Endothelial cell of umbilical vein (primary cell): ENCODE measurements around the gene CFAP20DC. TPM values are rescaled to one million over a fixed set of nuclear protein-coding genes. Genes with fewer than 3 reads are reported as not detected.

Source experiments
- BruUV-seq: library from RNA; stranded (reverse); fragments of 400-500 nt; replicated peaks from 2 replicates; lab custom pipeline; 2021; lab: Mats Ljungman, UMichigan
- CTCF ChIA-PET: fragments of 300-600, 350-600 bp; sonication (Branson Sonifier 250); formaldehyde crosslinking; loops from one replicate; lab custom pipeline; 2021; ENCODE audit warnings: antibody characterized with exemption, inconsistent platforms; lab: Charles Lee
- POLR2A ChIA-PET: fragments of 300-600, 350-600 bp; sonication (Branson Sonifier 250); formaldehyde crosslinking; loops from one replicate; lab custom pipeline; 2021; ENCODE audit warnings: antibody characterized with exemption, inconsistent platforms; lab: Charles Lee
- DNase-seq: peaks from one replicate; pipeline ENCODE4 v3.0.0-alpha.2; 2011; ENCODE audit warnings: low read depth, low spot score
- FAIRE-seq: peaks from 2 replicates; lab custom pipeline; 2011; peaks lifted over from hg19 to GRCh38; lab: Jason Lieb, UNC
- H2AFZ ChIP-seq: 2 replicates; pipeline ENCODE4 v1.6.0; 2012; ENCODE audit warnings: low read depth, low read length, control low read depth, inconsistent platforms
- H3K27ac ChIP-seq: 2 replicates; pipeline ENCODE4 v1.5.1; 2011; ENCODE audit warnings: low read depth, mild to moderate bottlenecking, control low read depth, low read length, moderate library complexity; ENCODE audit not compliant: insufficient read depth
- H3K27me3 ChIP-seq, 2 experiments: 2 replicates each; pipeline versions ENCODE4 v1.6.0 to v1.6.1; 2011; ENCODE audit warnings: low read length in 2 of 2, mixed read lengths in 1 of 2; ENCODE audit not compliant: control insufficient read depth in 2 of 2, insufficient read depth in 2 of 2
- H3K36me3 ChIP-seq, 2 experiments: 2 replicates in 1 of 2; 3 replicates in 1 of 2; pipeline ENCODE4 v1.5.1; 2011; ENCODE audit warnings: low read length in 2 of 2, mild to moderate bottlenecking in 1 of 2, moderate library complexity in 1 of 2; ENCODE audit not compliant: control insufficient read depth in 2 of 2, insufficient read depth in 2 of 2; ENCODE audit errors: extremely low read depth in 1 of 2
- H3K4me1 ChIP-seq: 3 replicates; pipeline ENCODE4 v1.5.1; 2011; ENCODE audit warnings: mild to moderate bottlenecking, low read length; ENCODE audit not compliant: control insufficient read depth, insufficient read depth; ENCODE audit errors: extremely low read depth
- H3K4me2 ChIP-seq: 2 replicates; pipeline ENCODE4 v1.6.1; 2011; ENCODE audit warnings: low read length, control low read depth, mixed read lengths; ENCODE audit not compliant: insufficient read depth
- H3K4me3 ChIP-seq, 3 experiments: fragments of 200-600 bp in 1 of 3; sonication (generic), shearing (Covaris generic) in 1 of 3; replicated peaks in 1 of 3; 2 replicates each; pipeline ENCODE4 v1.5.1; 2011 to 2016; ENCODE audit warnings: control low read depth in 3 of 3, low read length in 3 of 3, mild to moderate bottlenecking in 2 of 3, inconsistent platforms in 1 of 3, low read depth in 1 of 3, moderate library complexity in 1 of 3; ENCODE audit not compliant: insufficient read depth in 1 of 3
- H3K79me2 ChIP-seq: 2 replicates; pipeline ENCODE4 v1.6.0; 2012; ENCODE audit warnings: low read length, inconsistent platforms; ENCODE audit not compliant: control insufficient read depth, insufficient read depth
- H3K9ac ChIP-seq: replicated peaks from 2 replicates; pipeline ENCODE3; 2011; ENCODE audit warnings: low read length, control low read depth; ENCODE audit not compliant: insufficient read depth; ENCODE audit errors: extremely low read depth
- H3K9me1 ChIP-seq: replicated peaks from 3 replicates; pipeline ENCODE4 v1.6.0; 2011; ENCODE audit warnings: mild to moderate bottlenecking, low read length; ENCODE audit not compliant: control insufficient read depth, insufficient read depth; ENCODE audit errors: extremely low read depth
- H3K9me3 ChIP-seq: replicated peaks from 2 replicates; pipeline ENCODE4 v1.5.1; 2012; ENCODE audit warnings: low read length, inconsistent platforms; ENCODE audit not compliant: control insufficient read depth, insufficient read depth
- H4K20me1 ChIP-seq: replicated peaks from 2 replicates; pipeline ENCODE3; 2011; ENCODE audit warnings: mild to moderate bottlenecking, low read length; ENCODE audit not compliant: control insufficient read depth, insufficient read depth; ENCODE audit errors: extremely low read depth
- CTCF ChIP-seq, 2 donors: IDR thresholded peaks; 1 replicate in 1 of 2; 2 replicates in 1 of 2; pipeline ENCODE4 v1.5.1; 2011; ENCODE audit warnings: low read length in 2 of 2, mild to moderate bottlenecking in 2 of 2, moderate library complexity in 2 of 2, control low read depth in 1 of 2, inconsistent platforms in 1 of 2, low read depth in 1 of 2; ENCODE audit not compliant: insufficient read depth in 1 of 2; ENCODE audit errors: extremely low read depth in 1 of 2
- EZH2 ChIP-seq: IDR thresholded peaks from 2 replicates; pipeline ENCODE4 v1.6.1; 2012; ENCODE audit warnings: borderline replicate concordance, low read depth, mild to moderate bottlenecking, moderate library complexity, low read length, inconsistent platforms; ENCODE audit not compliant: severe bottlenecking
- FOS ChIP-seq: IDR thresholded peaks from 2 replicates; pipeline ENCODE4 v1.6.1; 2011; ENCODE audit warnings: mild to moderate bottlenecking, low read length, moderate library complexity, borderline replicate concordance; ENCODE audit not compliant: insufficient read depth
- GATA2 ChIP-seq: IDR thresholded peaks from 2 replicates; pipeline ENCODE4 v1.7.0; 2011; ENCODE audit warnings: low read depth, mild to moderate bottlenecking, moderate library complexity, mixed read lengths, low read length; ENCODE audit not compliant: insufficient read length, insufficient read depth
- JUN ChIP-seq: IDR thresholded peaks from 2 replicates; pipeline ENCODE4 v1.6.1; 2011; ENCODE audit warnings: borderline replicate concordance, low read depth; ENCODE audit not compliant: insufficient read length, insufficient read depth
- MAX ChIP-seq: IDR thresholded peaks from 2 replicates; pipeline ENCODE4 v1.6.1; 2011; ENCODE audit not compliant: insufficient read depth, insufficient read length
- MYC ChIP-seq: IDR thresholded peaks from one replicate; pipeline ENCODE4 v1.6.1; 2011; ENCODE audit warnings: mild to moderate bottlenecking, low read depth, low read length
- POLR2A ChIP-seq: IDR thresholded peaks from 2 replicates; pipeline ENCODE4 v1.6.1; 2012; ENCODE audit warnings: low read depth, mild to moderate bottlenecking, control low read depth, low read length
- POLR2AphosphoS5 ChIP-seq: IDR thresholded peaks from 2 replicates; pipeline ENCODE4 v1.6.1; 2012; ENCODE audit warnings: low read depth, mild to moderate bottlenecking, control low read depth, low read length, moderate library complexity; ENCODE audit not compliant: insufficient read depth
- dilution Hi-C: fragments of 300-500 bp; cut with MboI; formaldehyde crosslinking; loops from one replicate; pipeline ENCODE4 v1.15.0; 2019; ENCODE audit warnings: low sequenced_read_pairs; ENCODE audit not compliant: extremely low pct_ligation_motif_present
- intact Hi-C: fragments of 100-400 bp; cut with micrococcal nuclease; formaldehyde crosslinking; loops from one replicate; pipeline ENCODE4 v1.10.0; 2022
- polyA plus RNA-seq, 4 experiments: library from polyadenylated mRNA; depleted of rRNA in 3 of 4; stranded (reverse) in 3 of 4; unstranded in 1 of 4; fragments of >200 nt; gene quantifications; 2 replicates each; pipeline versions ENCODE4 v1.2.1 to v1.2.3, GENCODE V29; 2011 to 2012; ENCODE audit warnings: missing spikeins in 1 of 4
- total RNA-seq: library from RNA; stranded (reverse); gene quantifications from 2 replicates; pipeline ENCODE4 v1.2.3, GENCODE V29; 2021

Gene CFAP20DC
- total and polyA plus RNA-seq, 2 donors (not counting 3 experiments of a cell fraction or from before 2014, with no cell fraction given), result 0.92 to 2.1 TPM

GRCh38 chr3:58963928-58964503 is 85.8 kb downstream of the CFAP20DC start:
- Histone ChIP-seq H3K4me2 (no peak overlapping the region), H3K9ac (no peak overlapping the region), H3K36me3 (no peaks in the 10 kb centered on the region), H3K27ac (no peak overlapping the region), H3K79me2 (no peaks in the 10 kb centered on the region), H3K9me3 (no peaks in the 10 kb centered on the region), H3K4me1 (no peaks in the 10 kb centered on the region), H3K9me1 (no peaks in the 10 kb centered on the region), H4K20me1 (no peaks in the 10 kb centered on the region), H3K27me3 (no peaks in the 10 kb centered on the region), H2AFZ (no peak overlapping the region), H3K4me3 (no peak overlapping the region)
- intact Hi-C loops, result no loop called here
- no TSS peak for BruUV-seq
- TF ChIP-seq POLR2AphosphoS5 (no peak), MAX (no peak), MYC (no peak), FOS (no peak), EZH2 (no peak), CTCF (IDR thresholded peaks at IDR 0.05; ENCODE audit: extremely low read depth in 1 of 2, insufficient read depth in 1 of 2, low read depth in 1 of 2, low read length in 2 of 2) (no peak), JUN (no peak), GATA2 (no peak), POLR2A (no peak)
- ChIA-PET CTCF (interaction anchor here (1.3 kb wide), 1 partner anchor 99 kb away, joined by 3 read pairs; no protein-coding TSS in a partner anchor), POLR2A (no interaction called here)
- DNase-seq, result no peak
- dilution Hi-C loops, result no loop called here
- FAIRE-seq, result no peak
